ENCODE measurements around the gene DIRAS3. TPM values are rescaled to one million over a fixed set of nuclear protein-coding genes. Genes with fewer than 3 reads are reported as not detected.

Gene DIRAS3
- total RNA-seq, 1 experiment from 2014 or later: 1.9 TPM

DNA sequence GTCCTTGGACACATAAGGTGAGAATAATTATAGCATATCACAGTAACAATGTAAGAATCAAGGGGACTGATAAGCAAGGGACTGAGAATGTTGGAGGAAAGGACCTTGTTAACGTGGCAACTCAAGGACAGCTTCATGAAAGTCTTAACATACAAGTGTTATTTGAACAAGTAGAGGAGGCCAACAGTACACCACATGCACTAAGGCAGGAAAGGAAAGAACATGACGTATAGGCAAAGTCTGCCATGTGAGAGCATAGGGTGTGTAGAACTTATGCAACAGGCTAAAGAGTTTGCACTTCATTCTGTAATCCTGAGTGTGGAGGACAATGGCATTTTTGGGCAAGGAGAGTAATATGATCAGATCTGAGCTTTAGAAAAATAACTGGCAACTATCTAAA is 33.3 kb upstream of the DIRAS3 start:
- H3K4me1 ChIP-seq (ENCODE audit: control insufficient read depth in 1 of 2, insufficient read depth in 2 of 2, low read length in 2 of 2): no peaks in the 10 kb centered on the region
- BruUV-seq (replicated peaks): no TSS peak
- CTCF ChIA-PET: no interaction called here
- H3K9me3 ChIP-seq (ENCODE audit: control insufficient read depth in 1 of 2, insufficient read depth in 1 of 2, low read depth in 1 of 2, low read length in 2 of 2): no peaks in the 10 kb centered on the region
- no peak overlapping the region for H3K27ac ChIP-seq (ENCODE audit: low read depth, low read length)
- no peaks in the 10 kb centered on the region for H3K9me2 ChIP-seq (ENCODE audit: insufficient read depth)
- no peaks in the 10 kb centered on the region for H3K27me3 ChIP-seq (ENCODE audit: insufficient read depth, low read length)
- RAD21 ChIA-PET (ENCODE audit: low non-redundant PET in 1 of 2, low total read pairs in 2 of 2, uncharacterized antibody in 2 of 2, unreplicated experiment in 2 of 2): no interaction called here
- TF ChIP-seq FOSL1 (IDR thresholded peaks at IDR 0.05; ENCODE audit: low read depth) (no peak), REST (IDR thresholded peaks at IDR 0.05; ENCODE audit: low read depth) (no peak), EZH2phosphoT487 (IDR thresholded peaks at IDR 0.05; ENCODE audit: borderline replicate concordance) (no peak), EGR1 (IDR thresholded peaks at IDR 0.05; ENCODE audit: low read depth) (no peak), SIN3A (IDR thresholded peaks at IDR 0.05; ENCODE audit: low read depth) (no peak), MAX (IDR thresholded peaks at IDR 0.05) (no peak), RAD21 (IDR thresholded peaks at IDR 0.05; ENCODE audit: low read depth) (no peak), ELF1 (IDR thresholded peaks at IDR 0.05; ENCODE audit: borderline replicate concordance, low read depth) (no peak), EZH2 (IDR thresholded peaks at IDR 0.05) (no peak)
- H4K20me1 ChIP-seq (ENCODE audit: insufficient read depth): no peaks in the 10 kb centered on the region
- intact Hi-C loops (cut with micrococcal nuclease): no loop called here
- H3K36me3 ChIP-seq (ENCODE audit: control insufficient read depth in 1 of 2, insufficient read depth in 2 of 2, low read length in 2 of 2): no peaks in the 10 kb centered on the region
- no peak overlapping the region for H2AFZ ChIP-seq (ENCODE audit: low read depth, low read length, poor library complexity, severe bottlenecking)
- DNase-seq (ENCODE audit: low read depth, low spot score) (no peak), ATAC-seq (no peak)
- no peak overlapping the region for H3K4me3 ChIP-seq (replicated peaks in 1 of 2; ENCODE audit: low read depth in 1 of 2, low read length in 2 of 2)
- no peak overlapping the region for H3K4me2 ChIP-seq (ENCODE audit: low read length)
- H3K9ac ChIP-seq (ENCODE audit: low read length): no peak overlapping the region
- H3K79me2 ChIP-seq (ENCODE audit: insufficient read depth, low read length): no peaks in the 10 kb centered on the region
- POLR2A ChIA-PET: no interaction called here
